GM18502 (cell line): ENCODE data around the gene NEGR1.
"Not testable (repeated sequence)": the region's sequence is repeated elsewhere in the genome, so short reads cannot be mapped to it uniquely, and the experiment has no call there.

Experiments used
- ATAC-seq: cut with Tn5 transposase; IDR thresholded peaks from one replicate; pipeline ENCODE4 v1.9.1; 2021; ENCODE audit warnings: mild to moderate bottlenecking; ENCODE audit not compliant: unreplicated experiment, poor library complexity

NEGR1 gene

DNA sequence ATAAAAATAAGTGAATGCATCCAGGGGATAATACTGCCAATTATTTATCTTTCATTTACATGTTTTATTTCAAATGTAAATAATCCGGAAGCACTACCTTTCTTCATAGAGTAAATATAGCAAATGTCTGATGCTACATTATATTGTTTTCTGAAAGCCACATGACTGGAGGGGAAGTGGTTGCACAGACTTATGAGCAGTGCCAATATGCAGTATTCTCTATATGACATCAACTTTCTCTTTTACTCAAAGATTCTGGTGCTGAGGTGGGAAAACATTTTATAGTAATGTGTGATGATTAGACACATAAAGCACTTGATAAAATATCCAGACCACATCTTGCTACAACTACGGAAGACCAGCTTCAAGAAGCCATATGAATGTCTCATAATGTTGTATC is 314.7 kb downstream of the NEGR1 start:
- peak; percentile 69 for ATAC-seq

DNA sequence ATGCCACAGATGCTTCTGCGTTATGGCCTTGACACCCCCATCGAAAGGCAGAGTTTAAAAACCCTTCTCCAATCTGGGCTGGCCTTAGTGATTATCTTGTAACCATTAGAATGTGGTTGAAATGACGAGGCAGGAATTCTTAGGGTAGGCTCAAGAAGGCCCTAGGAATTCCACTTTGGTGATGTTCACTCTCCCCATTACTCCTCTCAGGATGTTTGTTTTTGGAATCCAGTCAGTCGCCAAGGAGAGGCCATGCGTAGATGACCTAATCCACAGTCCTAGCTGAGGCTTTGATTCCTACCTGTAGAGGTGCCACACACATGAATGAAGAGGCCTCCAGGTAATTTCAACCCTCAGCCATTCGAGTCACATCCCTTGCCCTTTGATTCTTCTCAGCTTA is 318.2 kb downstream of the NEGR1 start:
- no peak for ATAC-seq

DNA sequence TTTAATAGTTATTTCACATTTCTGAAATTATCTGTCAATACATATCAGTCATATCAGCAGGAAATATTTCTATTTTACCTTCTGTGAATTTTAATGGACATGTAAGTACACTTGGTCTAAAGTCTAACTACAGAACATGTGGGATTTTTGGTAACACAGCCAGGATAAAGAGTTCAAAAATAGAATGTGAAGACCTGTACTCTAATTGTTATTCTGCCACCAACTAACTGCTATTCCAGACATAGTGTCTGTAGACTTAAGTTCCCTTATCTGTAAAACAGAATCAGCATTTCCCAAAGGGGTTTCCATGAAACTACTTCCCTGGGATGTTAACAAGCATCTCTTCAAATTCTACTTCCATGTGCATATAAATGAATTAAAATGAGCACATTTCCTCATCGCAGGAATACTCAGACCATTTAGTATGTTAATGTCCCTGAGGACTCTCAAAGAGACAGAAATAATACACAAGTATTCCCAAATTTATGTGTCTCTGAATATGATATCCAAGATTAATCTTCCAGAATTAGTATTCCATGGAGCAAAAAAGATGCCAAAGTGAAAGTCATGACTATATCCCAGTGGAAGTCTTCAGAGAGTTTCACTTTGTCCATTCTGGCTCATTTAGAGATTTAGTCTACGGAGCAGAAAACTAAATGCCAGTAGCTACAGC is 325.6 kb downstream of the NEGR1 start:
- no peak for ATAC-seq

DNA sequence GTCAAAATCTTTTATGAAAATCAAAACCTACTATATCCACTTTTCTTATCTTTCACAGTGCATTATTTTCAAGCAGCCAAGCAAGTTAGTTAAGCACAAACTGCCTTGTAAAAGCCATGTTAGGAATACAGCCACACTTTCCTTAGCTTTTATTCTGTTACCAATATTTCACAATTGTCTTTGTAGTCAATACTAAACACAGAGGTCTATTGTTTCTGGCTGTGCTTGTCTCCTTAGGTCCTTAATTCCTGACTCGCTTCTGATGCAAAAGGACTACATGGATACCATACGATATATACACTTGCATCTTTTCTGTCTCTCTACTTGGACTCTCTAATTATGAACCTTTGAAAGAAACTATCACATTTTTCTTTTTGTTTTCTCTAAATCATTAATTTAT is 331.8 kb downstream of the NEGR1 start:
- ATAC-seq, result no peak

DNA sequence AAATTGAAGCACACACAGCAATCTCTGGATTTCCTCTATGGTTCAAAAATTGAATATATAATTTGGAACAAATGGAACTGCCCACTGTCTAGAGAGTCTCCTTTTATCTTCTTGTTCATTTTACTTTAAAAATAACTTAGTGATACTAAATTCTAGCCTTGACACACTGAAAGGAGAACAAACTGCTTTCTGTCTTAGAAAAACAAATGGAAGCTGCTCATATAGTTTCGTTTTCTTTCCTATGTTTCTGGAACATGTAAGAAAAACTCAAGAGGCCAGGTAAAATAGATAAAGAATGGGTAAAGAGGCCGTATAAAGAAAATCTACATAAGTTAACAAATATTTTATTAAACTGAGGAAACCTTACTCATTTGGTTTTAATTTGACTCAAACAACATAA is 332.7 kb downstream of the NEGR1 start:
- no peak for ATAC-seq

DNA sequence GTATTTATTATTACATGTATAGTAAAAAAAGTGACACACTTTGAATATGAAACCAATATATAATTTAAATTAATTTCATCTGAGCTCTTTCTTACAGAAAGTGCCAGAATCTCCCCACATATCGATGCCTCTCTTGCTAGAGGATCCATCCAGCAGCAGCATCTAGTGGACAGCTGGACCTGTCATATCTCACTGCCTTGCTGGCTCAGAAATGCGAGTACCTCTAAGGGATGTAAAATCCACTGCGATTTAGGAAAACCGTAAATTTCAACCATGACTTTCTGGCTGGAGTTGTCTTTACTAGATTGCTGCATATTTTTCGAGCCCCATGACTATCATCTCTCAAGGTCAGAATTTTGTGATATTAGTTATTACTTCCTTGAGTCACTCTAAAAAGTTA is 333.8 kb downstream of the NEGR1 start:
- ATAC-seq, result no peak

DNA sequence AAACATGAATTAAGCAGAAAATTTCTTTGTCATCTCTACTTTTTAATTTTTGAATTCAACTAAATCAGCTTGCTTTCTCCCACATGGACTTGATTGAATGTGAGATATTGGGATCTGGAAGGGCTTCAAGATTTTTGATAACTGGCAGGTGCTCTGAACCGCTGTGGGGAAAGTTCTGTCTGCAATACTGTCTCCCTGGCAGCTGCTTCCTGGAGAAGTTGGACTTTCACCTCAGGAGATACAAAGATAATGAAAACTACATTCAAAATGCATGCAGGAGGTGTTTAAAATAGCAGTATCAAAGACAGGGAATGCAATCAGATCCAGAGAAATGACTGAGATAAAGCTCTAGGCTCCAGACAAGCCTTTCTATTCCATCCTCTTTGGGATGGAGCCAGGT is 338.3 kb downstream of the NEGR1 start:
- no peak for ATAC-seq

DNA sequence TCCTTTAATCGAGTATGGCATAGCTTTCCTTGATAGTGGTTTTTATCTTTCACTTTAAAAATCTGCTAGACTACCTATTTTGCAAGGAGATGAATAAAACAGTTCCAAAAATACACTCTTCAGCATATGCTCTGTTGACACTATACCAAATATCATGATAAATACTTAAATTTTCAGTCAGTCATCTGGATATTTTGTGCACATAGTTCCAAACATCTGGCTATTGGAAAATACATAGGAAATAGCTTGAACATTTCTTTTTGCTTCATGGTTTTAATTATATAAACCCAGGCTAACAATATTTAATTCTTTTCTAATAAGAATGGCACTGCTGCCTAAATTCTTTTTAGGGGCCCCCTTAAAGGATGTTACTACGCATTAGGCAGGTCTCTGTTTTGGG is 342.1 kb downstream of the NEGR1 start:
- no peak for ATAC-seq

DNA sequence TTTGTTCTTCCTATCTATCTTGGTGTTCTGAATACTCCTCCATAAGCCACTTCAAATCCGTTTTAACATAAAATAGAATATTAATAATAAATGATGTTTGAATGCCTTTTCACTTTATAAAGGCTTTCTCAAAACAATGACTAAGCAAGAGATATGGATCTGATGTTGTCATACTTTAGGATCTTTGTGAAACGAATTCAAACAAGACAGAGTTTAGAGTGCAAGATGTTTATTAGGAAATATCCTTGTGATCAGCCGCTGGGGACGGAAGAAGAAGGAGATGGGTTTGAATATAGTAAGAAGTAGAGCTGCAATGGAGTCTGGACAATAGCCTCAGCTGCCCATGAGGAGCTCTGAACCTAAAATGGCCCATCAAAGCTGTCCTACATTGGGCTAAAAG is 351.8 kb downstream of the NEGR1 start:
- ATAC-seq, result no peak

DNA sequence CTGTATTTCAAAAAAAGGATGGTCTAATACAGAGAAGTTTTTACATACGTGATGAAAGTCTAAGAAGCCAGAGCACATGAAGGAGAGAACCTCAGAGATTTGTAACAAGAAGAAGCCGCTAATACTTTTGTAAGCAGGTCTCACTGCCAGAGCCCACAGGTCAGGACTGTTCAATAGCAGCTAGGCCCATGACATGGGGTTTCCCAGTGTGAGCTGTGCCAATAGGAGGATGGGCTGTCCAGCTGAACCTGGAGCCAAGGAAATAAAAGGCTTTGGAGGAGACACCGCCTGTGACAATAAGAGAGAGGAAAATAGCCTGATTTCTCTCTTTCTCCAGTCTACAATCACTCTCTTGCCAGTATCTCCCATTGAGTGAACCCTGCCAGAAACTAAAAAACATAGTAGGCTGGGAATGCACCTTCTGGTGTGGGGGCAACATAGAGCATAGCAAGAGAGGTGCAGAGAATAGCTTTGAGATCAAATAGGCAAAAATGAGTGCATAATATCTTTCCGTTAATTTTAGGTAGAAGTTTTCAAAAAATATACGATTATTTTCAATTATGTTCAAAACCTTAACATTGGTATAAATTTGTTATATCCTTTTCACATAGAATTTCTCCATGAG is 360.3 kb downstream of the NEGR1 start:
- ATAC-seq, result no peak

DNA sequence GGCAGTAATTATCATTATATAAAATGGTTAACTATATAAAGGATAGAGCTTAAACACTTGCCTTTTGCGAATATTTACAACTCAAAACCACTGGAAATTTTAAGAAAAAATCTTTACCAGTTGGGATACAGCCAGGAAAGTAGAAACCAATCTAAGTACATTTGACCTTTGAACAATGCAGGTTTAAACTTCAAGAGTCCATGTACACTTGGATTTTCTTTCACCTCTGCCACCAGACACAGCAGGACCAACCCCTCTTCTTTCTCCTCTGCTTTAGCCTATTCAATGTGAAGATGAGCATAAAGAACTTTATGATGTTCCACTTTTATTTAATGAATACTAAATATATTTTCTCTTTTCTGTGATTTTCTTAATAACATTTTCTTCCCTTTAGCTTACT is 361.1 kb downstream of the NEGR1 start:
- no peak for ATAC-seq

DNA sequence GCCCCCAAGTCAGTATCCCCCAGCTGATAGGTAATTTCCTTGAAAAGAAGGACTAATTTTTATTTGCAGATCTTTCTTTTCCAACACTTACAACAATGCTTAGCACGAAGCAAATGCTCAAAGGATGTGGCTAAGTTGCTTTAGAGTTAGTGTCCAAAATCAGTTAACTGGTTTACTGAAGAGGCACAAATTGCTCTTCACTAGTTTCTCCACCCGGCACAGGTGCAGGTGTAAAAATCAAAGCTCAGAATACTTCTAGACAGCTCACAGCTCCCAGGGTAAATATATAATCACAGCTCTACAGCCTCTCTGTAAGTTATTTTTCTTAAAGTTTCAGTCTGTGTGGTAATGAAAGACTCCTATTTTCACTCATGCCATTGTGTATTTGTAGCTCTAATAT is 361.8 kb downstream of the NEGR1 start:
- no peak for ATAC-seq

DNA sequence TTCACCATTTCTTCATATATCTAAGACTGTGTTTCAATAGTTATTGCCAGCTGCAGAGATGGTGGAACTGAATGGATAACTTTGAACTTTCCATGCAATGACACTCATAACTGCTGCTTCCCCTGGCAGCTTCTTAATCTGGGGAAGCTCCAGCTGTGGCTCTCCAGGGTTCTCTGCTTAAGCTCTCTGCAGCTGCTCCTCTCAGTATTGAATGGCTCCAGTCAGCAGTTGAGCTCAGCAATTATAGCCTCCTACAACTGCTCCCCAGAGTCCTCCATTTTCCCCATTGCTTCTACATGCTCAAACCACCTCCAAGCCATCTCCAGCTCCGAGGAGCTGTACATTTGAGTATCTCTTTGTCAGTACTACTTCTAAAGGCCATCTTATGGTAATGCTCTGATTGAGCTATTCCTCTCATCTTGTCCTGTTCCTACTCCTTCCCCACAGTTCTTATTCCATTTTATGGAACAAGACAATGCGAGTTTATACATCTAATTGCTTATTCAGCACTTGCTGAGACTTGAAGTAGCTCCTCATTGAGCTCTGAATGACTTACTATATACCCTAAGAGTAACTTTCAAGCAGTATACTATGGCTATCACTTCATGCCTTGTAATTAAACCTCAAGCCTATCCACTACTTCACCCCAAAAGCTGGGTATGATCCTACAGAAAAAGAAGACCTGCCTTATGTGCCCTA is 362.4 kb downstream of the NEGR1 start:
- ATAC-seq, result no peak

DNA sequence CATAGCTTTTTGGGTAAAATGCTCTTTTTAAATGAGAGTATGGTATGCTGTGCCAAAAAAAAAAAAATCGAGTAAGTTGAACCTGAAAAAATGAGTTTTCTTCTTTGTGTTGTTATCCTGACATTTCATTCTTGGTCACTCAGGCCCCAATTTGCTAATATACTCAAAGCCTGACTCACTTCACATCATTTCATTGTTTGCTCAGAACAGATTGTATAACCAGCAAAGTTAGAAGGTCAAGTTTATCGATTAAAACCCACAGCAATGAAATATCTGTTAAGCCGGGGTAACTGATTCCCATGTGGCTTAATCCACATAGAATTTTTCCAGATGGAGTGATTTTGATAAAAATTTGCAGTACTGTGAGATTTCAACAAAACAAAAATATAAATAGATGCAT is 363.7 kb downstream of the NEGR1 start:
- ATAC-seq, result no peak

DNA sequence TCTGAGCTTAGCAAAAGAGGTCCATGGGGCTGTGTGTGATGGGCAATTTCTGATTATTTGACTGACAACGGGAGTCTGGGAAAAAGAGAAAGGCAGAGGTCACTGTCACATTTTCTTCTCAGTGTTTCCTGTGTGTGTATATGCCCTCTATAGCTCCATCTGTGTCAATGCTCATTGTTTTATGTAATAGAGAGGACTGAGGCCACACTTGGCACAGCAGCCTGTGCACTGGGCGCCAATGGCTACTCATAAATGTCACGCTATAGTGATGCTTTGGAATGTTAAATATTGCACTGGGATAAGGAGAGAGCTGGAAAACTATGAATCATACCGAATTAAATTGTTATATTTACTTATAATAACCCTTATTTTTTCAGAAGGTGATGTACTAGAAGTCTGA is 365.4 kb downstream of the NEGR1 start:
- ATAC-seq, result no peak

DNA sequence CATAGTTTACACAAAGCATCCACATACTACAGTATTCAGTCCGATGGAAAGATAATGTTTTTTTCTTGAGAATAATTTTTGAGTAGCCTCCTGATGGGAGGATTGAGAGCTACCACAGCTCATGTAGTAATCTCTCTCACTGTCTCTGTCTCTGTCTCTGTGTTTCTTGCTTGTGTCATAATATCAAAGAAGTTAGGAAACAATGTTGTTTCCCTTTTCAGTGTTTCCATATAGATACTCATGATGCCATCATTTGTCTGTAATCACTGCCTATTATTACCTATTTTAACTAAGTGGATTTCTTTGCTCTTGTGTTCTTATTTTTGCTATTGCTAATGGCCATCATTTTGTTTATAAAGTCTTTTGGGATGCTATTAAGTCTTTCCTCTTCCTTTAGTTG is 367.7 kb downstream of the NEGR1 start:
- ATAC-seq, result no peak

DNA sequence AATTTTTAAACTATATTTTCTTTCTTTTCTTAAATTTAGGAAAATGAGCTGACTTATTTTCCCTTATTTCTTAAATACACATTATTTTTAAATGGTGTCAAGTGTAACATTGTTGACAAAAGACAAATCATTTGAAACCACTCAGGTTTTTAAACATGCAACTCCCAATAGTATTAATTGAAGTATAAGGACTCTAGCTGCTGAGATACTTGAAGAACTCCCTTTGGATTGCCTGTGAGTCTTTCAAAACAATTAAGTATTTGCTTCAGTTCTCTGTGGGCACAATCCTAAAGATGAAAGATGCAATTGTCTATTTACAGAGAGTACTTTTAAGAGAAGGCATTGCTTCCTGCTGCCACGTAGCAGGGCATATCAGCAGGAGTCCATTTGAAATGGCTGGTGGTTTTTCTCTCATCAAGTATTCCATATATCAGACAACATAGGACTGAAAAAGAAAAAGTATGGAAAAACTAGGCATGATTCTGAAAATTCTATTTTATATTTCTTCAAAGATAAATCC is 373.4 kb downstream of the NEGR1 start:
- ATAC-seq, result no peak

DNA sequence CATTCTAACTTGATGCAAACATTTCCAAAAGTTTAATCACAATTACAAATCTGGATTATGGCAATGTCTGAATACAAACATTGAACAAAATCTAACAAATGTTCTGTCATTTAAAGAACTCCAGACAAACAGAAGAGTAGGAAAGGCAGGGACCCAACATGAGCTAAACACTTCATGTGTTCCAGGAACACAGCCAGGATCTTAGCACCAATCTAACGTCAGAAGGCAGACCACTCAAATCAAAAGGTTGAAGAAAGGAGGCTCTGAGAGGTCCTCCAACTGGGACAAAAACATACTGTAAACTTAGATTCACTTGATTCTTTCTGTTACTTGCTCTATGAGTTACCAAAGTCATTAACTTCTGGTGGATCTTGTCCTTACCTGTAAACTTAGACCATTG is 374.0 kb downstream of the NEGR1 start:
- no peak for ATAC-seq

DNA sequence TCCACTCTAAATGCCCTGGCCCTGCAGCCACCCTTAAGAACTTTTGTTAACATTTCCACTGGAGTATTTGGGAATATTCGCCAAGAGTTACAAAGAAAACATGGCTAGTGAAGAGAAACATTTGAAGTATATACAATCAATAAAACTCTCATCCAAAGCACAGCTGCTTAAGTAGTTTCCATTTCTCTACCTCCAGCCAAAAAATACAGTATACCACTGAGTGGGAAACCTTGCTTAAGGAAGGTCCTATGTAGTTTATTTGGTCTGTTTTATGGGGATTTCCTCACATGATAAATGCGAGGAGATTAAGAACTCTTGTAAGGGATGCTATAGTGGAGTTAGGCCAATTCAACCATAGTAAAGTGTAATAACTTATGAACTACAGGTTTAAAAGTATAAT is 382.5 kb downstream of the NEGR1 start:
- ATAC-seq, result no peak

DNA sequence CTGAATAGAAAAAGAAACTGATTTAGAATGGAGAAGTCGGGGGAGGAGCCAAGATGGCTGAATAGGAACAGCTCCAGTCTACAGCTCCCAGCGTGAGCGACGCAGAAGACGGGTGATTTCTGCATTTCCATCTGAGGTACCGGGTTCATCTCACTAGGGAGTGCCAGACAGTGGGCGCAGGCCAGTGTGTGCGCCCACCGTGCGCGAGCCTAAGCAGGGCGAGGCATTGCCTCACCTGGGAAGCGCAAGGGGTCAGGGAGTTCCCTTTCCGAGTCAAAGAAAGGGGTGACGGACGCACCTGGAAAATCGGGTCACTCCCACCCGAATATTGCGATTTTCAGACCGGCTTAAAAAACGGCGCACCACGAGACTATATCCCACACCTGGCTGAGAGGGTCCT is 394.2 kb downstream of the NEGR1 start:
- ATAC-seq, result not testable (repeated sequence)

DNA sequence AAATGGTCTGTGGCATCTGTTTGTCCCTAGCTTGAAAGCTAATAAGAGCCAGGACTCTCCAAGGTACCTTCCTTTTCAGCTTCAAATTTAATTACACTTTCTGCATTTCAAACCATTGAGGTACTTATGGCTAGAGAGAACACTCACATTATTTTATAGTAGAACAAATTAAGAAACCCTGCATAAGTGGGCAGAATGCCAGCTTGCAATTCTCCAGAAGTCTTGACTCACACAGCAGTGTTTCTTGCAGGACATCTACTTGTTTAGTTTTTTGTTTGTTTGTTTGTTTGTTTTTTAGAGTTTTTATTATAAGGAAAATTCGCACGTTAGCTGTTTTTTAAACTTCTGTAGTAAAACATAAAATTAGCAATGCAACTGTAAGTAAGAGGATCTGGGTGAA is 397.2 kb downstream of the NEGR1 start:
- no peak for ATAC-seq

DNA sequence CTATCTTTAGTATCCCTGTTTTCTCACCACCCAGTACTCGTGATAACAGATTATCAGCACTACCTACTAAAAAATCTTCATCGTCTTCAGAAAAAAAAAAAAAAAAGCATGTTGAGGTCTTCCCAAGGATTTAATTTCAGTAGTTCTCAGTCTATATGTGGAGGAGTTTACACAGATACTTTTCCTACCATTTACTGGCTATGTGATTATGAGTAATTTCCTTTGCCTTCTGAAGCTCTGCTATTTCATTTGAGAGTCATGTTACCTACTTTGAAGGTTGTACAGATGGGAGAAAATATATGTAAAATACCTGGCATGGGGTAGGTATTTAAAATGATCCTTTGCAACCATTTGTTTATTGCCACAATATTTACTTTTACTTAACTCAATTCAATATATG is 399.7 kb downstream of the NEGR1 start:
- ATAC-seq, result no peak
